HEK293 (cell line): ENCODE results near the gene DDIT4.
"Not testable (repeated sequence)": the region's sequence is repeated elsewhere in the genome, so short reads cannot be mapped to it uniquely, and the experiment has no call there.

Source experiments
- CTCF ChIA-PET: fragments of 350-600 bp; formaldehyde crosslinking; extraction: SDS; loops from one replicate; lab custom pipeline; 2021; ENCODE audit warnings: antibody characterized with exemption; lab: Yijun Ruan, JAX
- POLR2A ChIA-PET: fragments of 300-600 bp; formaldehyde crosslinking; extraction: SDS; loops from one replicate; lab custom pipeline; 2020; ENCODE audit warnings: antibody characterized with exemption, inconsistent platforms; lab: Yijun Ruan, JAX
- H3K27ac ChIP-seq: fragments of 200-500 bp; sonication (Bioruptor generic); 2 replicates; pipeline ENCODE4 v1.5.1; 2014; ENCODE audit warnings: low read depth, low read length, control low read depth, inconsistent platforms; ENCODE audit errors: extremely low read depth
- H3K36me3 ChIP-seq, 2 experiments: fragments of 200-500 bp in 1 of 2; sonication (Bioruptor generic) in 1 of 2; 1 replicate in 1 of 2; 2 replicates in 1 of 2; pipeline ENCODE4 v1.5.1; 2014 to 2017; ENCODE audit warnings: inconsistent platforms in 2 of 2, low read length in 2 of 2; ENCODE audit not compliant: control insufficient read depth in 2 of 2, insufficient read depth in 1 of 2
- H3K4me1 ChIP-seq: fragments of 200-500 bp; sonication (Bioruptor generic); 2 replicates; pipeline ENCODE4 v1.5.1; 2014; ENCODE audit warnings: mild to moderate bottlenecking, low read length, inconsistent platforms; ENCODE audit not compliant: control insufficient read depth, insufficient read depth
- H3K4me3 ChIP-seq: 2 replicates; pipeline ENCODE4 v1.5.1; 2011; ENCODE audit warnings: low read depth, mild to moderate bottlenecking, control low read depth, low read length, moderate library complexity
- H3K9me3 ChIP-seq: fragments of 200-500 bp; sonication (Bioruptor generic); 2 replicates; pipeline ENCODE4 v1.5.1; 2014; ENCODE audit warnings: low read depth, low read length, inconsistent platforms; ENCODE audit not compliant: control insufficient read depth, insufficient read depth
- KLF9 ChIP-seq: fragments of 450-650 bp; formaldehyde crosslinking; IDR thresholded peaks from 2 replicates; pipeline ENCODE4 v1.5.1; 2016; ENCODE audit warnings: missing biosample characterization, missing genetic modification characterization, low read depth
- WT1 ChIP-seq: fragments of 450-650 bp; formaldehyde crosslinking; IDR thresholded peaks from 2 replicates; pipeline ENCODE4 v1.5.1; 2016; ENCODE audit warnings: missing biosample characterization, missing genetic modification characterization
- ZBTB6 ChIP-seq: fragments of 450-650 bp; formaldehyde crosslinking; IDR thresholded peaks from 2 replicates; pipeline ENCODE4 v1.5.1; 2017; ENCODE audit warnings: missing biosample characterization, missing genetic modification characterization
- ZNF112 ChIP-seq: fragments of 450-650 bp; formaldehyde crosslinking; IDR thresholded peaks from 2 replicates; pipeline ENCODE4 v1.5.0; 2017; ENCODE audit warnings: missing biosample characterization, missing genetic modification characterization
- ZNF223 ChIP-seq: fragments of 450-650 bp; formaldehyde crosslinking; IDR thresholded peaks from 2 replicates; pipeline ENCODE4 v1.5.1; 2016; ENCODE audit warnings: missing biosample characterization, missing genetic modification characterization
- ZNF335 ChIP-seq: fragments of 450-650 bp; formaldehyde crosslinking; conservative IDR thresholded peaks from 2 replicates; pipeline ENCODE4 v1.5.1; 2016; ENCODE audit warnings: missing biosample characterization, missing genetic modification characterization
- ZNF362 ChIP-seq: fragments of 450-650 bp; formaldehyde crosslinking; IDR thresholded peaks from 2 replicates; pipeline ENCODE4 v1.5.1; 2016; ENCODE audit warnings: missing biosample characterization, missing genetic modification characterization
- ZNF560 ChIP-seq: fragments of 450-650 bp; formaldehyde crosslinking; IDR thresholded peaks from 2 replicates; pipeline ENCODE4 v1.5.1; 2017; ENCODE audit warnings: missing biosample characterization, missing genetic modification characterization, borderline replicate concordance
- ZNF692 ChIP-seq: fragments of 450-650 bp; formaldehyde crosslinking; IDR thresholded peaks from 2 replicates; pipeline ENCODE4 v1.5.1; 2016; ENCODE audit warnings: missing biosample characterization, missing genetic modification characterization

The DDIT4 gene

GRCh38 chr10:72273410-72274212 is at the start of gene DDIT4 (continued):
- TF ChIP-seq ZNF692 (tag by site-specific recombination) (peak; percentile 53), KLF9 (tag by site-specific recombination) (peak; percentile 99), WT1 (peak; percentile 23)

- POLR2A ChIA-PET = interaction anchor here (1.2 to 1.5 kb wide), 2 partner anchors 50 to 51 kb away, joined by 3 to 4 read pairs; no protein-coding TSS in a partner anchor
- not testable (repeated sequence) for H3K9me3 ChIP-seq, H3K27ac ChIP-seq, H3K4me3 ChIP-seq
- CTCF ChIA-PET = interaction anchor here (0.6 to 3.2 kb wide), 9 partner anchors 49 to 267 kb away, joined by 3 to 19 read pairs (median 6); partner anchors contain the start of gene DDIT4
- Histone ChIP-seq H3K36me3 (peaks cover 13 to 25% of the 10 kb centered on the region in 2 experiments; a peak in 2 of 3 replicates), H3K4me1 (peaks cover 14% of the 10 kb centered on the region)
These were observed 49.5 kb upstream of the DDIT4 start for GRCh38 chr10:72224191-72224590.

- TF ChIP-seq ZNF362 (tag by site-specific recombination) (no peak), ZNF560 (tag by site-specific recombination) (no peak), ZBTB6 (peak; percentile 55; the same call in 1 of the 2 replicates)
- CTCF ChIA-PET = interaction anchor here (0.6 to 3.0 kb wide), 6 partner anchors 48 to 330 kb away, joined by 3 to 11 read pairs (median 5); no protein-coding TSS in a partner anchor
- Histone ChIP-seq H3K4me1 (peaks cover 26% of the 10 kb centered on the region), H3K9me3 (no peaks in the 10 kb centered on the region), H3K4me3 (no peak overlapping the region), H3K36me3 (peaks cover 14 to 18% of the 10 kb centered on the region in 2 experiments), H3K27ac (no peak overlapping the region)
- POLR2A ChIA-PET = interaction anchor here (0.9 to 1.5 kb wide), 3 partner anchors 11 to 105 kb away, joined by 3 to 5 read pairs (median 4); no protein-coding TSS in a partner anchor
These were observed 47.2 kb upstream of the DDIT4 start for GRCh38 chr10:72226418-72227027.

- Histone ChIP-seq H3K36me3 (peaks cover 15 to 18% of the 10 kb centered on the region in 2 experiments), H3K27ac (peak overlapping the region; percentile 48), H3K4me3 (no peak overlapping the region), H3K9me3 (no peaks in the 10 kb centered on the region), H3K4me1 (peaks cover 26% of the 10 kb centered on the region)
- POLR2A ChIA-PET = interaction anchor here (0.6 to 1.9 kb wide), 2 partner anchors 46 to 62 kb away, joined by 4 to 18 read pairs; partner anchors contain the start of gene DDIT4
- TF ChIP-seq ZNF112 (no peak), ZNF362 (tag by site-specific recombination) (peak; percentile 35; the same call in 1 of the 2 replicates), ZNF223 (no peak), ZNF335 (tag by site-specific recombination) (peak; percentile 30; the same call in 1 of the 2 replicates)
- CTCF ChIA-PET = no interaction called here
These were observed 45.9 kb upstream of the DDIT4 start for GRCh38 chr10:72227826-72228225.
